Liver (tissue), 9 donors: Measurements from ENCODE around the gene TNFAIP8. TPM values are rescaled to one million over a fixed set of nuclear protein-coding genes. Genes with fewer than 3 reads are reported as not detected.

Source experiments
- DNase-seq: peaks from one replicate; pipeline ENCODE4 v3.0.0-alpha.2; 2017; ENCODE audit warnings: low spot score
- H3K27ac ChIP-seq, 2 donors: one replicate each; pipeline ENCODE4 v1.7.0; 2013; ENCODE audit warnings: inconsistent platforms in 2 of 2, low read length in 2 of 2, control low read depth in 1 of 2, low read depth in 1 of 2, mild to moderate bottlenecking in 1 of 2
- H3K27me3 ChIP-seq, 4 donors: one replicate each; pipeline versions ENCODE4 v1.6.1 to v1.7.0; 2013; ENCODE audit warnings: low read length in 3 of 4, inconsistent platforms in 1 of 4, mild to moderate bottlenecking in 1 of 4, moderate library complexity in 1 of 4; ENCODE audit not compliant: control insufficient read depth in 4 of 4, insufficient read depth in 4 of 4
- H3K36me3 ChIP-seq, 4 donors: one replicate each; pipeline versions ENCODE4 v1.6.1 to v1.7.0; 2013; ENCODE audit warnings: low read length in 3 of 4, mild to moderate bottlenecking in 3 of 4, low read depth in 1 of 4, moderate library complexity in 1 of 4; ENCODE audit not compliant: control insufficient read depth in 4 of 4, insufficient read depth in 3 of 4
- H3K4me1 ChIP-seq, 4 donors: one replicate each; pipeline versions ENCODE4 v1.6.1 to v1.7.0; 2013; ENCODE audit warnings: low read length in 3 of 4, mild to moderate bottlenecking in 3 of 4, moderate library complexity in 1 of 4; ENCODE audit not compliant: control insufficient read depth in 4 of 4, insufficient read depth in 4 of 4
- H3K4me3 ChIP-seq, 3 donors: one replicate each; pipeline versions ENCODE4 v1.6.1 to v1.7.0; 2013; ENCODE audit warnings: low read length in 3 of 3, control low read depth in 1 of 3, low read depth in 1 of 3, mild to moderate bottlenecking in 1 of 3
- H3K9ac ChIP-seq, 2 donors: one replicate each; pipeline ENCODE4 v1.7.0; 2013; ENCODE audit warnings: low read length in 2 of 2, mild to moderate bottlenecking in 2 of 2, moderate library complexity in 2 of 2, control low read depth in 1 of 2, low read depth in 1 of 2
- H3K9me3 ChIP-seq, 4 donors: one replicate each; pipeline versions ENCODE4 v1.6.1 to v1.7.0; 2013; ENCODE audit warnings: low read length in 3 of 4; ENCODE audit not compliant: control insufficient read depth in 4 of 4
- EGR1 ChIP-seq, 2 donors: IDR thresholded peaks; 2 replicates each; pipeline ENCODE4 v1.6.1; 2016 to 2018; ENCODE audit warnings: antibody characterized with exemption in 2 of 2, low read depth in 2 of 2
- FOXA1 ChIP-seq: IDR thresholded peaks from 2 replicates; pipeline ENCODE4 v1.6.1; 2016; ENCODE audit warnings: antibody characterized with exemption
- GABPA ChIP-seq, 2 donors: IDR thresholded peaks in 1 of 2; conservative IDR thresholded peaks in 1 of 2; 2 replicates each; pipeline ENCODE4 v1.6.1; 2016; ENCODE audit warnings: antibody characterized with exemption in 2 of 2, mild to moderate bottlenecking in 1 of 2, moderate library complexity in 1 of 2
- HNF4G ChIP-seq: IDR thresholded peaks from 2 replicates; pipeline ENCODE4 v1.6.1; 2016; ENCODE audit warnings: antibody characterized with exemption
- JUND ChIP-seq, 2 donors: IDR thresholded peaks; 2 replicates each; pipeline ENCODE4 v1.6.1; 2016; ENCODE audit warnings: antibody characterized with exemption in 2 of 2
- MAX ChIP-seq: IDR thresholded peaks from 2 replicates; pipeline ENCODE4 v1.6.1; 2016; ENCODE audit warnings: antibody characterized with exemption
- NR2F2 ChIP-seq: IDR thresholded peaks from 2 replicates; pipeline ENCODE4 v1.6.1; 2016; ENCODE audit warnings: antibody characterized with exemption
- RAD21 ChIP-seq, 2 donors: IDR thresholded peaks; 2 replicates each; pipeline ENCODE4 v1.6.1; 2016; ENCODE audit warnings: antibody characterized with exemption in 2 of 2, mild to moderate bottlenecking in 2 of 2
- REST ChIP-seq: IDR thresholded peaks from 2 replicates; pipeline ENCODE4 v1.6.1; 2016; ENCODE audit warnings: antibody characterized with exemption, mild to moderate bottlenecking
- RXRA ChIP-seq, 2 donors: IDR thresholded peaks; 2 replicates each; pipeline ENCODE4 v1.6.1; 2017 to 2018; ENCODE audit warnings: antibody characterized with exemption in 2 of 2, mild to moderate bottlenecking in 1 of 2
- SP1 ChIP-seq: IDR thresholded peaks from 2 replicates; pipeline ENCODE4 v1.6.1; 2018; ENCODE audit warnings: antibody characterized with exemption, mild to moderate bottlenecking
- TAF1 ChIP-seq: conservative IDR thresholded peaks from 2 replicates; pipeline ENCODE4 v1.6.1; 2016; ENCODE audit warnings: antibody characterized with exemption, mild to moderate bottlenecking
- YY1 ChIP-seq: IDR thresholded peaks from 2 replicates; pipeline ENCODE4 v1.6.1; 2016; ENCODE audit warnings: antibody characterized with exemption, mild to moderate bottlenecking
- ZBTB33 ChIP-seq: IDR thresholded peaks from 2 replicates; pipeline ENCODE4 v1.6.1; 2016; ENCODE audit warnings: antibody characterized with exemption
- WGBS: extraction: QIAGEN DNeasy Blood & Tissue Kit; methylation state at CpG from one replicate; pipeline ENCODE4 v1.1.7; 2013; 5-methylcytosine and 5-hydroxymethylcytosine counted together
- polyA plus RNA-seq, 2 donors: library from polyadenylated mRNA; stranded (reverse) in 1 of 2; unstranded in 1 of 2; fragments of 200-250 nt in 1 of 2; fragments of >200 nt in 1 of 2; fragmentation: Nextera tagmentation in 1 of 2; extraction: Ambion mirVana in 1 of 2; gene quantifications; one replicate each; pipeline versions ENCODE4 v1.2.1 to v1.2.3, GENCODE V29; 2013 to 2015
- total RNA-seq, 2 donors: library from RNA; depleted of rRNA; stranded (reverse); fragments of >200 nt; gene quantifications; one replicate each; pipeline ENCODE4 v1.2.3, GENCODE V29; 2014
- TF ChIP-seq, protein P1 (sequence below): IDR thresholded peaks from 2 replicates; pipeline ENCODE4 v1.6.1; 2016; ENCODE audit warnings: antibody characterized with exemption
- TF ChIP-seq, protein P2 (sequence below): fragments of 150-350 bp; IDR thresholded peaks from 2 replicates; pipeline ENCODE4 v1.5.1; 2017; ENCODE audit warnings: improper control_type of control experiment, low read depth, low read length; ENCODE audit not compliant: missing input control
- donor health status: healthy.
- donor health status: healthy.
- donor health status: healthy.
- donor health status: healthy.
- donor health status: healthy.

TNFAIP8 gene
- total and polyA plus RNA-seq, 4 donors = 2.6 to 28.6 (median 4.4) TPM

GRCh38 chr5:119353686-119354366, 2.0 kb upstream of the TNFAIP8 start:
- peaks cover 0 to 5% (median 1%) of the 10 kb centered on the region in 4 donors for H3K4me1 ChIP-seq
- H3K27ac ChIP-seq = no peak overlapping the region
- no peaks in the 10 kb centered on the region for H3K27me3 ChIP-seq
- no peak overlapping the region for H3K9ac ChIP-seq
- DNase-seq = no peak
- no peaks in the 10 kb centered on the region for H3K9me3 ChIP-seq
- H3K36me3 ChIP-seq = no peaks in the 10 kb centered on the region
- WGBS = 80% methylated on average over 5 of the region's 5 CpGs
- TF ChIP-seq HNF4G (no peak), FOXA1 (no peak), JUND (IDR thresholded peaks at IDR 0.05) (no peak), RXRA (IDR thresholded peaks at IDR 0.05) (no peak), SP1 (no peak), YY1 (no peak), NR2F2 (no peak), RAD21 (IDR thresholded peaks at IDR 0.05) (no peak), GABPA (IDR thresholded peaks at IDR 0.05 in 1 of 2, conservative IDR thresholded peaks at IDR 0.05 in 1 of 2) (no peak), TAF1 (no peak), EGR1 (IDR thresholded peaks at IDR 0.05; ENCODE audit: low read depth in 2 of 2) (no peak), ZBTB33 (no peak), MAX (no peak), REST (no peak)
- TF ChIP-seq, protein P1, sequence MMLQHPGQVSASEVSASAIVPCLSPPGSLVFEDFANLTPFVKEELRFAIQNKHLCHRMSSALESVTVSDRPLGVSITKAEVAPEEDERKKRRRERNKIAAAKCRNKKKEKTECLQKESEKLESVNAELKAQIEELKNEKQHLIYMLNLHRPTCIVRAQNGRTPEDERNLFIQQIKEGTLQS = no peak
- TF ChIP-seq, protein P2, sequence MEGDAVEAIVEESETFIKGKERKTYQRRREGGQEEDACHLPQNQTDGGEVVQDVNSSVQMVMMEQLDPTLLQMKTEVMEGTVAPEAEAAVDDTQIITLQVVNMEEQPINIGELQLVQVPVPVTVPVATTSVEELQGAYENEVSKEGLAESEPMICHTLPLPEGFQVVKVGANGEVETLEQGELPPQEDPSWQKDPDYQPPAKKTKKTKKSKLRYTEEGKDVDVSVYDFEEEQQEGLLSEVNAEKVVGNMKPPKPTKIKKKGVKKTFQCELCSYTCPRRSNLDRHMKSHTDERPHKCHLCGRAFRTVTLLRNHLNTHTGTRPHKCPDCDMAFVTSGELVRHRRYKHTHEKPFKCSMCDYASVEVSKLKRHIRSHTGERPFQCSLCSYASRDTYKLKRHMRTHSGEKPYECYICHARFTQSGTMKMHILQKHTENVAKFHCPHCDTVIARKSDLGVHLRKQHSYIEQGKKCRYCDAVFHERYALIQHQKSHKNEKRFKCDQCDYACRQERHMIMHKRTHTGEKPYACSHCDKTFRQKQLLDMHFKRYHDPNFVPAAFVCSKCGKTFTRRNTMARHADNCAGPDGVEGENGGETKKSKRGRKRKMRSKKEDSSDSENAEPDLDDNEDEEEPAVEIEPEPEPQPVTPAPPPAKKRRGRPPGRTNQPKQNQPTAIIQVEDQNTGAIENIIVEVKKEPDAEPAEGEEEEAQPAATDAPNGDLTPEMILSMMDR = no peak
- H3K4me3 ChIP-seq = no peak overlapping the region
